Thyroid gland (tissue), 4 donors: ENCODE measurements around the gene NECAB2.

ENCODE experiments used
- POLR2A ChIP-seq, 2 donors: fragments of 450-650 bp; IDR thresholded peaks; one replicate each; pipeline ENCODE4 v1.6.1; 2017; ENCODE audit warnings: antibody characterized with exemption in 2 of 2, mild to moderate bottlenecking in 2 of 2, moderate library complexity in 1 of 2
- TF ChIP-seq, protein P1 (sequence below), 6 experiments: fragments of 200-600 bp in 3 of 6; fragments of 450-650 bp in 3 of 6; sonication (generic) in 3 of 6; IDR thresholded peaks; one replicate each; pipeline ENCODE4 v1.5.1; 2016 to 2019; ENCODE audit warnings: antibody characterized with exemption in 6 of 6, mild to moderate bottlenecking in 2 of 6, inconsistent platforms in 1 of 6, moderate library complexity in 1 of 6

DNA sequence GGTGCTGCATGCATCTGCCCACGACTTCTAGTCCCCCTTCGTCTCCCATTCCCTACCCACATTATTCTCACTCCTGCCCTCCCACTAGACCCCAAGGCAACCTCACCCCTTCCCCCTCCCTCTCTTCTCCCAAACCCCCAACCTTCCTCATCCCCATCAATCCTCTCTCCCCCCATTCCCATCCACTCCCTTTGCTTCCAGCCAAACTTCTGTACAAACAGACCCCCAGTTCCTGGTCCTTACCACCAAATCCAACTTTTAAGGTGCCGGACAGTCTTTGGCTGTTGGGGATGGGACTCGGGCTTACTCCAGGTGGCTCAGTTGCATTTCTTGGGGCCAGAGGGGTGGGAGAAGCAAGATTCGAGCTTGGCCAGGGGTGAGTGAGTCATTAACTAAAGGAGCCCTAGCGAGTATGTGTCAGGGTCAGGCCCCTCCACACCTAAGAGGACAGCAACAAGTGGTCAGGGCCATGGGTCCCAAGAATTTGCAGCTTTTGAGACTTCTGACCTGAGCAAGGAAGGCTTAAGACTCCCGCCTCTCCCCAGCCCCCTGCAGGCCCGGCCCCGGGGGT is 74.3 kb downstream of the NECAB2 start, which contains the start of gene SLC38A8:
- TF ChIP-seq, protein P1, sequence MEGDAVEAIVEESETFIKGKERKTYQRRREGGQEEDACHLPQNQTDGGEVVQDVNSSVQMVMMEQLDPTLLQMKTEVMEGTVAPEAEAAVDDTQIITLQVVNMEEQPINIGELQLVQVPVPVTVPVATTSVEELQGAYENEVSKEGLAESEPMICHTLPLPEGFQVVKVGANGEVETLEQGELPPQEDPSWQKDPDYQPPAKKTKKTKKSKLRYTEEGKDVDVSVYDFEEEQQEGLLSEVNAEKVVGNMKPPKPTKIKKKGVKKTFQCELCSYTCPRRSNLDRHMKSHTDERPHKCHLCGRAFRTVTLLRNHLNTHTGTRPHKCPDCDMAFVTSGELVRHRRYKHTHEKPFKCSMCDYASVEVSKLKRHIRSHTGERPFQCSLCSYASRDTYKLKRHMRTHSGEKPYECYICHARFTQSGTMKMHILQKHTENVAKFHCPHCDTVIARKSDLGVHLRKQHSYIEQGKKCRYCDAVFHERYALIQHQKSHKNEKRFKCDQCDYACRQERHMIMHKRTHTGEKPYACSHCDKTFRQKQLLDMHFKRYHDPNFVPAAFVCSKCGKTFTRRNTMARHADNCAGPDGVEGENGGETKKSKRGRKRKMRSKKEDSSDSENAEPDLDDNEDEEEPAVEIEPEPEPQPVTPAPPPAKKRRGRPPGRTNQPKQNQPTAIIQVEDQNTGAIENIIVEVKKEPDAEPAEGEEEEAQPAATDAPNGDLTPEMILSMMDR (IDR thresholded peaks at IDR 0.05): no peak
- TF ChIP-seq POLR2A (IDR thresholded peaks at IDR 0.05): no peak
